ENCODE data around the gene FOXP1. TPM values are rescaled to one million over a fixed set of nuclear protein-coding genes. Genes with fewer than 3 reads are reported as not detected.
A peak's percentile ranks its signal among the peaks of the same experiment; 100 is the strongest.

The FOXP1 gene
- total RNA-seq, 2 donors from 2014 or later: 119 to 199 TPM

GRCh38 chr3:71468311-71469137 lies 115.0 kb downstream of the FOXP1 start:
- Mint-ChIP-seq H3K9me3 (peaks cover 0 to 5% of the 10 kb centered on the region in 2 donors), H3K27ac (peak overlapping the region; percentile 22 to 56), H3K36me3 (peaks cover 19 to 32% of the 10 kb centered on the region in 2 donors)
- no peak for ATAC-seq
- DNase-seq (ENCODE audit: low spot score in 2 of 2): no peak

GRCh38 chr3:71466483-71466882 lies 117.0 kb downstream of the FOXP1 start:
- ATAC-seq (no peak), DNase-seq (ENCODE audit: low spot score in 2 of 2) (no peak)
- no peaks in the 10 kb centered on the region for H3K9me3 Mint-ChIP-seq
- peaks cover 13 to 28% of the 10 kb centered on the region in 2 donors for H3K36me3 Mint-ChIP-seq
- H3K27ac Mint-ChIP-seq: no peak overlapping the region

GRCh38 chr3:71465371-71466036 lies 118.0 kb downstream of the FOXP1 start:
- DNase-seq (ENCODE audit: low spot score in 2 of 2): no peak
- ATAC-seq: no peak
- Mint-ChIP-seq H3K9me3 (no peaks in the 10 kb centered on the region), H3K27ac (peak overlapping the region in 1 of 2 donors; percentile 15), H3K36me3 (peaks cover 12 to 33% of the 10 kb centered on the region in 2 donors)

- no peak for ATAC-seq
- H3K9me3 Mint-ChIP-seq: no peaks in the 10 kb centered on the region
- no peak for DNase-seq (ENCODE audit: low spot score in 2 of 2)
- H3K36me3 Mint-ChIP-seq: peaks cover 12 to 32% of the 10 kb centered on the region in 2 donors
- H3K27ac Mint-ChIP-seq: peak overlapping the region; percentile 15 to 17
Observed at GRCh38 chr3:71464613-71465012, 118.9 kb downstream of the FOXP1 start.

- no peaks in the 10 kb centered on the region for H3K9me3 Mint-ChIP-seq
Observed at GRCh38 chr3:71463617-71464016, 119.9 kb downstream of the FOXP1 start.

GRCh38 chr3:71462586-71462985 lies 120.9 kb downstream of the FOXP1 start:
- Mint-ChIP-seq H3K9me3 (no peaks in the 10 kb centered on the region), H3K36me3 (peaks cover 6 to 18% of the 10 kb centered on the region in 2 donors), H3K27ac (peak overlapping the region in 1 of 2 donors; percentile 96)
- DNase-seq (ENCODE audit: low spot score in 2 of 2) (no peak), ATAC-seq (no peak)

More at GRCh38 chr3:71463617-71464016, 119.9 kb downstream of the FOXP1 start:
- ATAC-seq: no peak
- H3K36me3 Mint-ChIP-seq: peaks cover 10 to 22% of the 10 kb centered on the region in 2 donors
- no peak for DNase-seq (ENCODE audit: low spot score in 2 of 2)
- peak overlapping the region in 1 of 2 donors; percentile 18 for H3K27ac Mint-ChIP-seq

GRCh38 chr3:71461749-71462483 lies 121.6 kb downstream of the FOXP1 start:
- ATAC-seq (peak in 1 of 2 donors; percentile 15), DNase-seq (ENCODE audit: low spot score in 2 of 2) (no peak)
- no peaks in the 10 kb centered on the region for H3K9me3 Mint-ChIP-seq
- peak overlapping the region; percentile 96 to 97 for H3K27ac Mint-ChIP-seq
- peaks cover 6 to 18% of the 10 kb centered on the region in 2 donors for H3K36me3 Mint-ChIP-seq

- peaks cover 6 to 18% of the 10 kb centered on the region in 2 donors for H3K36me3 Mint-ChIP-seq
- peak overlapping the region; percentile 96 to 97 for H3K27ac Mint-ChIP-seq
- ATAC-seq (peak; percentile 81 to 86), DNase-seq (ENCODE audit: low spot score in 2 of 2) (no peak)
- no peaks in the 10 kb centered on the region for H3K9me3 Mint-ChIP-seq
Observed at GRCh38 chr3:71461114-71461513, 122.4 kb downstream of the FOXP1 start.

- Mint-ChIP-seq H3K27ac (peak overlapping the region in 1 of 2 donors; percentile 96), H3K36me3 (peaks cover 6 to 23% of the 10 kb centered on the region in 2 donors), H3K9me3 (no peaks in the 10 kb centered on the region)
- ATAC-seq (no peak), DNase-seq (ENCODE audit: low spot score in 2 of 2) (no peak)
Observed at GRCh38 chr3:71458895-71459294, 124.6 kb downstream of the FOXP1 start.

- peak overlapping the region in 1 of 2 donors; percentile 96 for H3K27ac Mint-ChIP-seq
- peaks cover 0 to 22% of the 10 kb centered on the region in 2 donors for H3K36me3 Mint-ChIP-seq
- DNase-seq (ENCODE audit: low spot score in 2 of 2): no peak
- ATAC-seq: peak; percentile 61 to 65
- no peaks in the 10 kb centered on the region for H3K9me3 Mint-ChIP-seq
Observed at GRCh38 chr3:71456826-71457225, 126.7 kb downstream of the FOXP1 start.

- peaks cover 0 to 15% of the 10 kb centered on the region in 2 donors for H3K36me3 Mint-ChIP-seq
- H3K27ac Mint-ChIP-seq: peak overlapping the region; percentile 84 to 96
- no peak for DNase-seq (ENCODE audit: low spot score in 2 of 2)
- H3K9me3 Mint-ChIP-seq: no peaks in the 10 kb centered on the region
- ATAC-seq: peak; percentile 2 to 5
Observed at GRCh38 chr3:71456156-71456555, 127.4 kb downstream of the FOXP1 start.

- Mint-ChIP-seq H3K27ac (peak overlapping the region; percentile 50 to 96), H3K9me3 (no peaks in the 10 kb centered on the region)
- DNase-seq (ENCODE audit: low spot score in 2 of 2): no peak
Observed at GRCh38 chr3:71454512-71455403, 128.8 kb downstream of the FOXP1 start.

GRCh38 chr3:71453822-71454511 lies 129.6 kb downstream of the FOXP1 start:
- no peaks in the 10 kb centered on the region for H3K9me3 Mint-ChIP-seq
- H3K36me3 Mint-ChIP-seq: peaks cover 0 to 13% of the 10 kb centered on the region in 2 donors
- peak overlapping the region; percentile 77 to 96 for H3K27ac Mint-ChIP-seq
- no peak for ATAC-seq
- no peak for DNase-seq (ENCODE audit: low spot score in 2 of 2)

More at GRCh38 chr3:71454512-71455403, 128.8 kb downstream of the FOXP1 start:
- peak; percentile 30 to 41 for ATAC-seq
- peaks cover 0 to 13% of the 10 kb centered on the region in 2 donors for H3K36me3 Mint-ChIP-seq

GRCh38 chr3:71453319-71453718 lies 130.2 kb downstream of the FOXP1 start:
- Mint-ChIP-seq H3K36me3 (peaks cover 0 to 13% of the 10 kb centered on the region in 2 donors), H3K9me3 (no peaks in the 10 kb centered on the region), H3K27ac (peak overlapping the region in 1 of 2 donors; percentile 96)
- no peak for DNase-seq (ENCODE audit: low spot score in 2 of 2)
- ATAC-seq: no peak

GRCh38 chr3:71451812-71452211 lies 131.7 kb downstream of the FOXP1 start:
- DNase-seq (ENCODE audit: low spot score in 2 of 2) (no peak), ATAC-seq (no peak)
- H3K27ac Mint-ChIP-seq: peak overlapping the region in 1 of 2 donors; percentile 96
- H3K36me3 Mint-ChIP-seq: peaks cover 0 to 13% of the 10 kb centered on the region in 2 donors
- no peaks in the 10 kb centered on the region for H3K9me3 Mint-ChIP-seq

Data from activated naive CD4-positive, alpha-beta T cell treated with anti-CD3 and anti-CD28 coated beads, Interleukin-2, amount 50 U/mL, for 72 hours (primary cell).